ENCODE measurements around the gene MAP2. TPM values are rescaled to one million over a fixed set of nuclear protein-coding genes. Genes with fewer than 3 reads are reported as not detected.

The MAP2 gene
- total RNA-seq, 1 donor from 2014 or later = 1.9 TPM

GRCh38 chr2:209638346-209638745 is 214.5 kb downstream of the MAP2 start:
- no peak for DNase-seq
- H3K27ac Mint-ChIP-seq = no peak overlapping the region
- intact Hi-C loops (cut with micrococcal nuclease) = no loop called here
- ChIA-PET POLR2A (no interaction called here), CTCF (no interaction called here)
- no peak for ATAC-seq (ENCODE audit: low read depth)
- no peaks in the 10 kb centered on the region for H3K9me3 Mint-ChIP-seq
- H3K27me3 Mint-ChIP-seq = no peaks in the 10 kb centered on the region
- no peak overlapping the region for H3K4me3 Mint-ChIP-seq
- no peaks in the 10 kb centered on the region for H3K36me3 Mint-ChIP-seq (ENCODE audit: low read depth)
- no peak for TF ChIP-seq CTCF (IDR thresholded peaks at IDR 0.05)
- H3K4me1 Mint-ChIP-seq = no peaks in the 10 kb centered on the region

- TF ChIP-seq CTCF (IDR thresholded peaks at IDR 0.05) = no peak
- Mint-ChIP-seq H3K36me3 (ENCODE audit: low read depth) (no peaks in the 10 kb centered on the region), H3K4me3 (no peak overlapping the region), H3K27ac (no peak overlapping the region), H3K9me3 (no peaks in the 10 kb centered on the region), H3K4me1 (no peaks in the 10 kb centered on the region), H3K27me3 (peaks cover 2% of the 10 kb centered on the region)
- DNase-seq (no peak), ATAC-seq (ENCODE audit: low read depth) (no peak)
- intact Hi-C loops (cut with micrococcal nuclease) = no loop called here
- ChIA-PET POLR2A (no interaction called here), CTCF (no interaction called here)
Observed at GRCh38 chr2:209640358-209640757, 216.5 kb downstream of the MAP2 start.

- no peaks in the 10 kb centered on the region for H3K4me1 Mint-ChIP-seq
- H3K36me3 Mint-ChIP-seq (ENCODE audit: low read depth) = no peaks in the 10 kb centered on the region
- CTCF ChIA-PET = no interaction called here
- intact Hi-C loops (cut with micrococcal nuclease) = no loop called here
- peaks cover 2% of the 10 kb centered on the region for H3K27me3 Mint-ChIP-seq
- no peak for ATAC-seq (ENCODE audit: low read depth)
- POLR2A ChIA-PET = no interaction called here
- no peak overlapping the region for H3K27ac Mint-ChIP-seq
- no peak overlapping the region for H3K4me3 Mint-ChIP-seq
- DNase-seq = no peak
- TF ChIP-seq CTCF (IDR thresholded peaks at IDR 0.05) = no peak
- H3K9me3 Mint-ChIP-seq = no peaks in the 10 kb centered on the region
Observed at GRCh38 chr2:209642146-209642820, 218.4 kb downstream of the MAP2 start.

GRCh38 chr2:209644842-209645241 is 221.0 kb downstream of the MAP2 start:
- ATAC-seq (ENCODE audit: low read depth) = no peak
- H3K27me3 Mint-ChIP-seq = peaks cover 2% of the 10 kb centered on the region
- no peaks in the 10 kb centered on the region for H3K9me3 Mint-ChIP-seq
- DNase-seq = no peak
- H3K4me1 Mint-ChIP-seq = no peaks in the 10 kb centered on the region
- no peak for TF ChIP-seq CTCF (IDR thresholded peaks at IDR 0.05)
- CTCF ChIA-PET = no interaction called here
- no peaks in the 10 kb centered on the region for H3K36me3 Mint-ChIP-seq (ENCODE audit: low read depth)
- no peak overlapping the region for H3K4me3 Mint-ChIP-seq
- no peak overlapping the region for H3K27ac Mint-ChIP-seq
- POLR2A ChIA-PET = no interaction called here
- intact Hi-C loops (cut with micrococcal nuclease) = no loop called here

- H3K9me3 Mint-ChIP-seq = no peaks in the 10 kb centered on the region
- TF ChIP-seq CTCF (IDR thresholded peaks at IDR 0.05) = no peak
- no peaks in the 10 kb centered on the region for H3K36me3 Mint-ChIP-seq (ENCODE audit: low read depth)
- H3K4me1 Mint-ChIP-seq = no peaks in the 10 kb centered on the region
- no peak overlapping the region for H3K27ac Mint-ChIP-seq
- ATAC-seq (ENCODE audit: low read depth) (no peak), DNase-seq (no peak)
- no peak overlapping the region for H3K4me3 Mint-ChIP-seq
- ChIA-PET POLR2A (no interaction called here), CTCF (no interaction called here)
- intact Hi-C loops (cut with micrococcal nuclease) = no loop called here
- peaks cover 2% of the 10 kb centered on the region for H3K27me3 Mint-ChIP-seq
Observed at GRCh38 chr2:209648714-209649113, 224.9 kb downstream of the MAP2 start.
